Skeletal muscle tissue (tissue), 4 donors: Measurements from ENCODE around the gene KRT85. TPM values are rescaled to one million over a fixed set of nuclear protein-coding genes. Genes with fewer than 3 reads are reported as not detected.
"Not testable (repeated sequence)": the region's sequence is repeated elsewhere in the genome, so short reads cannot be mapped to it uniquely, and the experiment has no call there.

Source experiments
- H3K27ac ChIP-seq: one replicate; pipeline ENCODE4 v1.7.0; 2013; ENCODE audit warnings: mild to moderate bottlenecking, low read depth, low read length, inconsistent platforms
- H3K27me3 ChIP-seq, 3 donors: one replicate each; pipeline ENCODE4 v1.7.0; 2013; ENCODE audit warnings: low read length in 3 of 3; ENCODE audit not compliant: control insufficient read depth in 3 of 3, insufficient read depth in 3 of 3
- H3K36me3 ChIP-seq, 3 donors: one replicate each; pipeline ENCODE4 v1.7.0; 2013; ENCODE audit warnings: low read length in 3 of 3; ENCODE audit not compliant: control insufficient read depth in 3 of 3, insufficient read depth in 3 of 3
- H3K4me1 ChIP-seq, 3 donors: one replicate each; pipeline ENCODE4 v1.7.0; 2013; ENCODE audit warnings: low read length in 3 of 3, mild to moderate bottlenecking in 3 of 3; ENCODE audit not compliant: control insufficient read depth in 3 of 3, insufficient read depth in 3 of 3
- H3K4me3 ChIP-seq, 3 donors: one replicate each; pipeline ENCODE4 v1.7.0; 2013; ENCODE audit warnings: low read length in 3 of 3
- H3K9ac ChIP-seq, 3 donors: one replicate each; pipeline ENCODE4 v1.7.0; 2013; ENCODE audit warnings: low read length in 3 of 3, mild to moderate bottlenecking in 3 of 3, moderate library complexity in 2 of 3, low read depth in 1 of 3
- H3K9me3 ChIP-seq, 3 donors: one replicate each; pipeline ENCODE4 v1.7.0; 2013; ENCODE audit warnings: low read length in 3 of 3; ENCODE audit not compliant: control insufficient read depth in 3 of 3
- total RNA-seq: library from RNA; depleted of rRNA; stranded (reverse); fragments of >200 nt; gene quantifications from one replicate; pipeline ENCODE4 v1.2.3, GENCODE V29; 2014
- donor health status: Osteomylitis.

The KRT85 gene
- total RNA-seq, 1 donor from 2014 or later, result 0.52 TPM

DNA sequence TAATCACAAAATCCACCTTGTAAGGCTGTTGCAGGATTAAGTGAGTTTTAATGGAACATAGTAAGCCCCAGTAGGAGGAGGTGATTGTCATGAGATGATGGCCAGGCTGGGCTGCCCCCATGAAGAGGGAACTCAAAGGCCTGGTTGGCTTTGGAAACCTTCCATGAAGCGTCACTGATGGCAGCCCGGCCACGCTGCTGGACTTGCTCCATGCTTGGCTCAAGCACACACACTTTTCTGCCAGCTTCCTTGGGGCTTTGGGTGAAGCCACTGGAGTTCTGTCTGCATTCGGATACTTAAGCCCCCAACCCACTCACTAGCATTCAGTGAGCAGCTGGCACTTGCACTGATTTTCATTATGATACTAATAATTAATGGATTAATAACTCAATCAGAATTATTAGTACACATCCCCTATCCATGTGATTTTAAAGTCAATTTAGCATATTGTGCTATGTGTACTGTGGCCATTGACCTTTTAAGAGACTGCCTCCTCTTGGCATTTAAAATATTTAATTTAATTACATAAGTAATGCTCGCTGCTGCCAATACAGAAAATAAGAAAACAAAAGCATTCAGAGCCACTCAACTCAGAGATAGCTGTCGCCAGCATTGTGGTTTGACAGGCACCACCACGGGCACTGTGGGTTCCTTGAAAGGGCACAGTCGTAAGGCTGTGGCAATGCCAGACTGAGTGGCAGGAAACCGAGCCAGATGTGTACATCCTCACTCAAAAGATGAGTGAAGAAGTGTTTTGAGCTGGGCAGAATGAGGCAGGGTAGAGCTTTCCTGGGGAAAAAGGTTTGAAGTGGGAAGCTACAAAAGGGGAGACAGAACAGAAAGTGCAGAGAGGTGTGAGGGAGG is 15.9 kb downstream of the KRT85 start:
- peaks cover 0 to 13% (median 13%) of the 10 kb centered on the region in 3 donors for H3K27me3 ChIP-seq
- no peak overlapping the region for H3K27ac ChIP-seq
- no peaks in the 10 kb centered on the region for H3K36me3 ChIP-seq
- H3K4me1 ChIP-seq, result no peaks in the 10 kb centered on the region
- no peak overlapping the region for H3K4me3 ChIP-seq
- no peaks in the 10 kb centered on the region for H3K9me3 ChIP-seq
- no peak overlapping the region for H3K9ac ChIP-seq

DNA sequence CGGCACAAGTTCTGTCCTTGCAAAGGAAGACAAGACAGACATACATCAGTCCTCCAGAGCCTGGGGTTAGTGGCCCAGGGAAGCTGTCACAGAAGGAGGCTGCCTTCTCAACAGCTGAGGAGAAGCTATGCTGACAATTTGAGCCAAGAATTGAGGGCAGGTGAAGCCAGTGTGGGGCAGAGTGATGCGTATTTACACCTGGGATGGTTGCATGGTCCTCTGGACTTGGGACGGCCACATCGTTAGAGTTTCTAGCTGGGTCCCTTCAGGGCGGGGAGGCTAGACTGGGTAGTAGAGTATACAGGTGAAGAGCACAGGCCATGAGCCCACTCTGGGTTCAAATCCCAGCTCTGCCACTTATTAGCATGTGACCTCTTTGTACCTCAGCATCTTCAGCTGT is 16.5 kb downstream of the KRT85 start:
- peaks cover 0 to 13% (median 13%) of the 10 kb centered on the region in 3 donors for H3K27me3 ChIP-seq
- no peaks in the 10 kb centered on the region for H3K9me3 ChIP-seq
- no peaks in the 10 kb centered on the region for H3K4me1 ChIP-seq
- H3K4me3 ChIP-seq, result no peak overlapping the region
- no peaks in the 10 kb centered on the region for H3K36me3 ChIP-seq
- no peak overlapping the region for H3K9ac ChIP-seq
- H3K27ac ChIP-seq, result no peak overlapping the region

DNA sequence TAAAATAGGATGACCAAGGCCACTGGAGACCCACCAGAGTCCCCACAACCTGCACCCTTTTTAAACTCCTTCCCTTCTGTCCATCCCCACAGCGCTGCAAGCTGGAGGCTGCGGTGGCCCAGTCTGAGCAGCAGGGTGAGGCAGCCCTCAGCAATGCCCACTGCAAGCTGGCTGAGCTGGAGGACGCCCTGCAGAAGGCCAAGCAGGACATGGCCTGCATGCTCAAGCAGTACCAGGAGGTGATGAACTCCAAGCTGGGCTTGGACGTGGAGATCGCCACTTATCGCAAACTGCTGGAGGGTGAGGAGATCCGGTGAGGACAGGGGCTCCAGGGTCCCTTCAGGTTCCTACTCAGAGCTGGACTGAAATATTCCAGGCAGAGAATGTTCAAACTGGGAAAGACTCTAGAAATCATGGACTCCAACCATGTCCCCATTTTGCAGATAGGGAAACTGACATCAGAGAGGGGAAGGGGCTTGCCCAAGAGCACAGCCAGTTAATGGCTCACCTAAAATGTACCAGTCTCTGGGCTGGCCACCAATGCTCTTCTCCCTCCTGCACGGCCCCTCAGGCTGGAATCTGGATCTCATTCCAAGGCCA is 17.2 kb downstream of the KRT85 start:
- Histone ChIP-seq H3K4me3 (no peak overlapping the region), H3K4me1 (no peaks in the 10 kb centered on the region), H3K27me3 (peaks cover 0 to 13% (median 9%) of the 10 kb centered on the region in 3 donors), H3K9ac (no peak overlapping the region), H3K36me3 (no peaks in the 10 kb centered on the region), H3K9me3 (no peaks in the 10 kb centered on the region), H3K27ac (no peak overlapping the region)

DNA sequence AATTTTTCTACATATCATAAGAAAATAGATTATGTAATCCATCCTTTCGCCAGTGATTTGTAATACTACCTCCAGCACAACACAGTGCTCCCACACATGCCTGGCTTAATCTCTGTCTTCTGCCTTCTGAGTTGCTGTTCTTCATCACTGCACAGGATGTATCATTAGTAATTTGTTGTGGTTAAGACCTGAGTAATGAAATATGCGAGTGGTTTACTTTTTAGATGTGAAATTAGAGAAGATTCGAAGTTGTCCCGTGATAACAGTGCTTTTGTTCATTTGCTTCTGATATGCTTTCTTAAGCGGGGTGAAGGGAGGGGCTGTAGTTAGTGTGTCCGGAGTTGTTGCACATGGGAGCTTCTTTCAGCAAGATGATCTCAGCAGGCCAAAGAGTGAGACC is 18.1 kb downstream of the KRT85 start:
- Histone ChIP-seq H3K27me3 (peaks cover 0 to 9% (median 6%) of the 10 kb centered on the region in 3 donors), H3K4me1 (no peaks in the 10 kb centered on the region), H3K9me3 (peaks cover 0 to 4% (median 2%) of the 10 kb centered on the region in 3 donors), H3K4me3 (no peak overlapping the region), H3K36me3 (no peaks in the 10 kb centered on the region), H3K9ac (no peak overlapping the region), H3K27ac (no peak overlapping the region)

DNA sequence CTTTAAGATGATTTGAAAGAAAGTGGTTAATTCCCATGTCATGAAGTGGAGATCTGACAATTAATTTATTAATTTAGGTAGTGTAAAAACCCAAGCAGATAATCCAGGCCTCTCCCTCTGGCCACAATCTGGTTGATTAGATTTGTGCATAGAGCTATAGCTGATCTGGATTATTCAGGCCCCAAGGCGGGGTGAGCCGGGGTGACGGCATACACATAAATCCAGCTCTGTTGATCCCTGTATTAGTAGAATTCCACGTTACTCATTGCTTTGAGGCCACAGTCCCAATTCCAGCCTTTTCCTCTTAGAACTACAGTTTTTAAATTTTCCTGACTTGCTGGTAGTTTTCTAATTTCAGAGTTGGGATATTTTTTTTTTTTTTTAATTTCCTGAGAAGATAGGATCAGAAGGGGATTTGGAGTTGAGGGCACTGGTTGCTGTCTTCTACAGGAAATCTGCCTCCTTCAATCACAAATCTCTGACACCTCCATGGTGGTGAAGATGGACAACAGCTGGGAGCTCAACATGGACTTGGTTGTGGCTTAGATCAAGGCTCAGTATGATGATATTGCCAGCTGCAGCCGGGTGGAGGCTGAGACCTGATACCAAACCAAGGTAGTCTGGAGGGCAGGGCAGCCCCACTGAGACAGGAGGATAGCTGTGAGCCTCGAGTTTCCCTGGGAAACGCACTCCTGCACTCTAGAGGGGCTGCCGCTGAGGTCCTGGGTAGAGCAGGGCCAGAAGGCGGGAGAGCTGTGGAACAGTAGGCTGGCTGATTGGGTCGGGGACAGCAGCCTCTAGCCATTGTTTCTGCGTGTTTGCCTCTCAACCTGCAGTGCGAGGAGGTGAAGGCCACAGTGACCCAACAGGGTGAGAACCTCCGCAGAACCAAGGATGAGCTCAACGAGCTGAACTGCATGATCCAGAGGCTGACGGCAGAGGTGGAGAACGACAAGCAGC is 19.4 kb downstream of the KRT85 start:
- peaks cover 8 to 15% (median 14%) of the 10 kb centered on the region in 3 donors for H3K9me3 ChIP-seq
- no peaks in the 10 kb centered on the region for H3K4me1 ChIP-seq
- no peak overlapping the region for H3K4me3 ChIP-seq
- peaks cover 0 to 9% (median 5%) of the 10 kb centered on the region in 3 donors for H3K27me3 ChIP-seq
- H3K27ac ChIP-seq, result no peak overlapping the region
- H3K36me3 ChIP-seq, result no peaks in the 10 kb centered on the region
- H3K9ac ChIP-seq, result no peak overlapping the region

DNA sequence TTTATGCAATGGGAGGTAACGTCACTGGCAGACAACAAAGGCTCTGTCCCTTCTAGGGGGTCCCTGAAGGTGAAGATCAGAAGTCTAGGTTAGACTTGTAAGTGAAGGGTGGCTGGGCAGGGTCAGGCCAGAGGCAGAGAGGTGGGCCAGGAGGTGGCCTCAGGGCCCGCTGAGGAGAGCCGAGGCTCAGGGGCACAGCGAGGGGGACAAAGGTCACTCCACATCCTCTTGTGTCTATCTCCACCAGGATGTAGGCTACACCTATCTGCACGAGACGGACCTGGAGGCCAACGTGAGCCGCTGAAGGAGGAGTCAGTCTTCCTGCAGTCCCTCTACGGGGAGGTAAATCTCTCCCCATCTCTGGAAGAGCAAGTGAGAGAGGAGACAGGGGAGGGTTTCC is 20.3 kb downstream of the KRT85 start:
- H3K9ac ChIP-seq, result no peak overlapping the region
- H3K36me3 ChIP-seq, result no peaks in the 10 kb centered on the region
- no peaks in the 10 kb centered on the region for H3K4me1 ChIP-seq
- H3K27ac ChIP-seq, result no peak overlapping the region
- peaks cover 0 to 11% (median 5%) of the 10 kb centered on the region in 3 donors for H3K27me3 ChIP-seq
- H3K9me3 ChIP-seq, result peaks cover 11 to 17% (median 16%) of the 10 kb centered on the region in 3 donors
- no peak overlapping the region for H3K4me3 ChIP-seq

DNA sequence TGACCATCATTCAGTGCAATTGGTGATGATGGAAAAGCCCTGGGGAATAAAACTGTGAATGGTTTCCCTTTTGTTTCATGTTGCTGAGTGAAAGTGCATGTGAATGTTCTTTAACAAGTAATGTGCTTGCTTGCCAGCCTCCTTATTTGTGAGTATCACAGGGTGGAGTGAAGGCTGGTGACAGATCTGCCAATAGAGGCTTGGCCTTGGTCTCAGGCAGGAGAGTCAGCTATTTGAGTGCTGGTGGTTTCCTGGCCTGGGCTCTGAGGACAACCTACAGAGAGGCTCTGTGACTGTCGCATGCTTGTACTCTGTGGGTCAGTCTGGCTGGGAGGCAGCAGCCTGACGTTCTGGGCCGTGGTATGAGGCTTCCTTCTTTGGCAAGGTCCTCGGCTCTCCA is 20.7 kb downstream of the KRT85 start:
- no peaks in the 10 kb centered on the region for H3K36me3 ChIP-seq
- no peaks in the 10 kb centered on the region for H3K4me1 ChIP-seq
- peaks cover 0 to 13% (median 5%) of the 10 kb centered on the region in 3 donors for H3K27me3 ChIP-seq
- peaks cover 11 to 17% (median 16%) of the 10 kb centered on the region in 3 donors for H3K9me3 ChIP-seq
- no peak overlapping the region for H3K9ac ChIP-seq
- no peak overlapping the region for H3K27ac ChIP-seq
- no peak overlapping the region for H3K4me3 ChIP-seq

DNA sequence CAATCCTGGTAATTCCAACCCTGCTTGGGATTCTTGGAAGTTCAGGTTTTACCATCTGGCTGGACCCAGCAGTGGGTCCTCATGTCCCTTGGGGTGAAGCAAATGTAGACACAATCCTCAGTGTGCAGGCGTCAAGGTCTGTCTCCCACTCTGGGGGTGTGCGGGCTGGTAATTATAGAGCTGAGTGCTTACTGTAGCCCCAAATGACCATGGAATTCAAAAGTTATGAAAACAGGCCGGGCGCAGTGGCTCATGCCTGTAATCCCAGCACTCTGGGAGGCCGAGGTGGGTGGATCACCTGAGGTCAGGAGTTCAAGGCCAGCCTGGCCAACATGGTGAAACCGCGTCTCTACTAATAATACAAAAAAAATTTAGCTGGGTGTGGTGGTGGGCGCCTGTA is 22.2 kb downstream of the KRT85 start:
- not testable (repeated sequence) for H3K9ac ChIP-seq

DNA sequence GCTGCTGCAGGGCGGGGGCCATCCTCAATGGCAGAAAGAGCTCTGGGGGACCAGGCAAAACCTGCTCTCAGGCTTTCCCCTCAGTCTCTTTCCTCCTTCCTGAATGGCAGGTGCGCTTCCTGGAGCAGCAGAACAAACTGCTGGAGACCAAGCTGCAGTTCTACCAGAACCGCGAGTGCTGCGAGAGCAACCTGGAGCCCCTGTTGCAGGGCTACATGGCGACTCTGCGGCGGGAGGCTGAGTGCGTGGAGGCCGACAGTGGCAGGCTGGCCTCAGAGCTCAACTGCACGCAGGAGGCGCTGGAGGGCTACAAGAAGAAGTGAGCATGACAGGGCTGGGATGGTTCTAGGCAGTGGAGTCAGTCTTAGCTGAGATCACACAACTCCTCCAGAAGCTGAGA is 23.2 kb downstream of the KRT85 start:
- H3K27ac ChIP-seq, result no peak overlapping the region
- H3K9me3 ChIP-seq, result peaks cover 11 to 19% (median 16%) of the 10 kb centered on the region in 3 donors
- no peak overlapping the region for H3K4me3 ChIP-seq
- H3K9ac ChIP-seq, result no peak overlapping the region
- H3K4me1 ChIP-seq, result no peaks in the 10 kb centered on the region
- H3K27me3 ChIP-seq, result peaks cover 0 to 10% (median 7%) of the 10 kb centered on the region in 3 donors
- H3K36me3 ChIP-seq, result no peaks in the 10 kb centered on the region

More for the DNA sequence above, 22.2 kb downstream of the KRT85 start:
- H3K4me3 ChIP-seq, H3K36me3 ChIP-seq, H3K4me1 ChIP-seq, H3K27ac ChIP-seq: not testable (repeated sequence)
- H3K27me3 ChIP-seq, result peaks cover 0 to 12% (median 5%) of the 10 kb centered on the region in 3 donors
- H3K9me3 ChIP-seq, result peaks cover 11 to 19% (median 16%) of the 10 kb centered on the region in 3 donors
